Neuronal stem cell (in vitro differentiated cells): Measurements from ENCODE around the gene AFF3.

Experiments
- DNase-seq: peaks from one replicate; pipeline ENCODE4 v3.0.0-alpha.2; 2013; ENCODE audit warnings: low spot score
- H2AFZ ChIP-seq: one replicate; pipeline ENCODE4 v1.6.1; 2013; ENCODE audit warnings: mild to moderate bottlenecking, low read length, inconsistent platforms
- H2AK5ac ChIP-seq: 2 replicates; pipeline ENCODE4 v1.6.1; 2013; ENCODE audit warnings: low read depth, mild to moderate bottlenecking, inconsistent platforms, low read length, moderate library complexity, mixed read lengths
- H2BK120ac ChIP-seq: 2 replicates; pipeline ENCODE4 v1.6.1; 2013; ENCODE audit warnings: low read depth, mild to moderate bottlenecking, inconsistent platforms, low read length, moderate library complexity, mixed read lengths
- H2BK12ac ChIP-seq: one replicate; pipeline ENCODE4 v1.6.1; 2013; ENCODE audit warnings: low read length, inconsistent platforms
- H2BK15ac ChIP-seq: 2 replicates; pipeline ENCODE4 v1.6.1; 2013; ENCODE audit warnings: mild to moderate bottlenecking, low read length, inconsistent platforms, mixed read lengths
- H2BK5ac ChIP-seq: one replicate; pipeline ENCODE4 v1.6.1; 2013; ENCODE audit warnings: inconsistent platforms, mild to moderate bottlenecking, low read length, moderate library complexity
- H3K14ac ChIP-seq: one replicate; pipeline ENCODE4 v1.6.1; 2013; ENCODE audit warnings: low read length, inconsistent platforms
- H3K18ac ChIP-seq: 2 replicates; pipeline ENCODE4 v1.6.1; 2013; ENCODE audit warnings: low read length, inconsistent platforms
- H3K23ac ChIP-seq: 2 replicates; pipeline ENCODE4 v1.6.1; 2013; ENCODE audit warnings: low read depth, mild to moderate bottlenecking, mixed read lengths, low read length, inconsistent platforms; ENCODE audit not compliant: poor library complexity
- H3K27ac ChIP-seq: replicated peaks from 3 replicates; pipeline ENCODE4 v1.5.1; 2013; ENCODE audit warnings: low read length, inconsistent platforms
- H3K27me3 ChIP-seq, 3 experiments: 2 replicates each; pipeline ENCODE4 v1.6.1; 2013; ENCODE audit warnings: low read length in 3 of 3, mild to moderate bottlenecking in 2 of 3, inconsistent platforms in 1 of 3, low read depth in 1 of 3, mixed read lengths in 1 of 3, moderate library complexity in 1 of 3; ENCODE audit not compliant: control insufficient read depth in 3 of 3, insufficient read depth in 3 of 3
- H3K36me3 ChIP-seq, 2 donors: replicated peaks in 1 of 2; 2 replicates each; pipeline ENCODE4 v1.6.1; 2013; ENCODE audit warnings: low read length in 2 of 2; ENCODE audit not compliant: control insufficient read depth in 2 of 2, insufficient read depth in 2 of 2
- H3K4ac ChIP-seq: 2 replicates; pipeline ENCODE4 v1.6.1; 2013; ENCODE audit warnings: inconsistent platforms, mild to moderate bottlenecking, low read length, moderate library complexity
- H3K4me1 ChIP-seq, 2 donors: 1 replicate in 1 of 2; 2 replicates in 1 of 2; pipeline ENCODE4 v1.6.1; 2013; ENCODE audit warnings: low read length in 2 of 2, low read depth in 1 of 2; ENCODE audit not compliant: control insufficient read depth in 2 of 2, insufficient read depth in 1 of 2
- H3K4me2 ChIP-seq: one replicate; pipeline ENCODE4 v1.6.1; 2013; ENCODE audit warnings: mild to moderate bottlenecking, low read length, inconsistent platforms; ENCODE audit not compliant: insufficient read depth, poor library complexity, severe bottlenecking
- H3K4me3 ChIP-seq, 2 donors: 2 replicates each; pipeline ENCODE4 v1.5.1; 2013; ENCODE audit warnings: low read length in 2 of 2, mild to moderate bottlenecking in 2 of 2, inconsistent platforms in 1 of 2, moderate library complexity in 1 of 2
- H3K79me1 ChIP-seq: one replicate; pipeline ENCODE4 v1.6.1; 2013; ENCODE audit warnings: low read depth, mild to moderate bottlenecking, inconsistent platforms, low read length, moderate library complexity
- H3K9ac ChIP-seq: one replicate; pipeline ENCODE4 v1.6.1; 2013; ENCODE audit warnings: mild to moderate bottlenecking, low read depth, low read length, inconsistent platforms; ENCODE audit not compliant: poor library complexity
- H3K9me3 ChIP-seq, 2 donors: replicated peaks in 1 of 2; 2 replicates each; pipeline versions ENCODE3 to v1.6.1; 2013; ENCODE audit warnings: low read length in 2 of 2, mild to moderate bottlenecking in 2 of 2, inconsistent platforms in 1 of 2, low read depth in 1 of 2, mixed read lengths in 1 of 2, moderate library complexity in 1 of 2; ENCODE audit not compliant: control insufficient read depth in 2 of 2, insufficient read depth in 1 of 2
- H4K8ac ChIP-seq: one replicate; pipeline ENCODE4 v1.6.1; 2013; ENCODE audit warnings: low read depth, mild to moderate bottlenecking, inconsistent platforms, low read length, moderate library complexity
- H4K91ac ChIP-seq: one replicate; pipeline ENCODE4 v1.6.1; 2013; ENCODE audit warnings: low read length, low read depth, mild to moderate bottlenecking, inconsistent platforms; ENCODE audit not compliant: poor library complexity
- WGBS, 2 donors: extraction: QIAGEN DNeasy Blood & Tissue Kit; methylation state at CpG; one replicate each; pipeline ENCODE4 v1.1.7; 2013; ENCODE audit warnings: missing lambda C conversion rate in 2 of 2, mixed read lengths in 1 of 2; ENCODE audit not compliant: insufficient read length in 2 of 2, insufficient replicate concordance in 1 of 2; ENCODE audit errors: extremely low coverage in 2 of 2; 5-methylcytosine and 5-hydroxymethylcytosine counted together

AFF3 gene

GRCh38 chr2:99864561-99865553 is 277.5 kb downstream of the AFF3 start:
- Histone ChIP-seq H3K9me3 (peaks cover 0 to 2% of the 10 kb centered on the region in 2 donors), H3K4me3 (no peak overlapping the region), H3K14ac (no peak overlapping the region), H3K4me1 (peaks cover 3 to 10% of the 10 kb centered on the region in 2 donors), H3K18ac (no peak overlapping the region), H4K91ac (no peak overlapping the region), H2BK12ac (no peak overlapping the region), H2BK5ac (no peak overlapping the region), H3K27ac (no peak overlapping the region), H2AK5ac (no peak overlapping the region), H3K9ac (no peak overlapping the region), H4K8ac (no peak overlapping the region), H3K27me3 (no peaks in the 10 kb centered on the region), H3K4ac (no peak overlapping the region), H3K79me1 (no peaks in the 10 kb centered on the region), H2AFZ (no peak overlapping the region), H3K23ac (no peak overlapping the region), H3K36me3 (no peaks in the 10 kb centered on the region), H2BK120ac (no peak overlapping the region), H2BK15ac (no peak overlapping the region), H3K4me2 (no peak overlapping the region)
- no peak for DNase-seq
- no CpG with 5 or more reads among the region's 10 CpGs for WGBS, 2 donors

- H3K4me1 ChIP-seq = peaks cover 3 to 10% of the 10 kb centered on the region in 2 donors
- H2BK120ac ChIP-seq = no peak overlapping the region
- H3K27ac ChIP-seq = no peak overlapping the region
- no peak overlapping the region for H3K14ac ChIP-seq
- no peaks in the 10 kb centered on the region for H3K36me3 ChIP-seq
- H3K9me3 ChIP-seq = peaks cover 0 to 2% of the 10 kb centered on the region in 2 donors
- no peak overlapping the region for H3K9ac ChIP-seq
- H2BK5ac ChIP-seq = no peak overlapping the region
- no peak overlapping the region for H3K23ac ChIP-seq
- no peak overlapping the region for H3K4me3 ChIP-seq
- H2AK5ac ChIP-seq = no peak overlapping the region
- H3K4ac ChIP-seq = no peak overlapping the region
- no peak overlapping the region for H2AFZ ChIP-seq
- no peak overlapping the region for H2BK12ac ChIP-seq
- H3K4me2 ChIP-seq = no peak overlapping the region
- H3K18ac ChIP-seq = no peak overlapping the region
- H3K79me1 ChIP-seq = no peaks in the 10 kb centered on the region
- no peak overlapping the region for H2BK15ac ChIP-seq
- H4K91ac ChIP-seq = no peak overlapping the region
- no peak overlapping the region for H4K8ac ChIP-seq
- no peaks in the 10 kb centered on the region for H3K27me3 ChIP-seq
- no peak for DNase-seq
- WGBS, 2 donors = no CpG with 5 or more reads among the region's 2 CpGs
Measured at GRCh38 chr2:99863903-99864270, 278.5 kb downstream of the AFF3 start.

GRCh38 chr2:99863236-99863902 is 279.0 kb downstream of the AFF3 start:
- no CpG with 5 or more reads among the region's 4 CpGs for WGBS, 2 donors
- no peak overlapping the region for H3K4me2 ChIP-seq

GRCh38 chr2:99862566-99862965 is 279.8 kb downstream of the AFF3 start:
- H3K14ac ChIP-seq = no peak overlapping the region
- WGBS, 2 donors = no CpG with 5 or more reads among the region's 3 CpGs

More at GRCh38 chr2:99863236-99863902, 279.0 kb downstream of the AFF3 start:
- Histone ChIP-seq H2AK5ac (no peak overlapping the region), H3K14ac (no peak overlapping the region), H4K8ac (no peak overlapping the region), H3K18ac (no peak overlapping the region), H3K79me1 (no peaks in the 10 kb centered on the region), H3K27me3 (no peaks in the 10 kb centered on the region), H3K4ac (no peak overlapping the region), H3K9ac (no peak overlapping the region), H4K91ac (no peak overlapping the region), H2BK120ac (no peak overlapping the region), H3K9me3 (peaks cover 0 to 2% of the 10 kb centered on the region in 2 donors), H3K4me3 (no peak overlapping the region), H3K23ac (no peak overlapping the region), H2AFZ (no peak overlapping the region), H3K4me1 (peaks cover 3 to 8% of the 10 kb centered on the region in 2 donors), H2BK5ac (no peak overlapping the region), H2BK12ac (no peak overlapping the region), H3K27ac (no peak overlapping the region), H3K36me3 (no peaks in the 10 kb centered on the region), H2BK15ac (no peak overlapping the region)
- DNase-seq = no peak

More at GRCh38 chr2:99862566-99862965, 279.8 kb downstream of the AFF3 start:
- Histone ChIP-seq H4K8ac (no peak overlapping the region), H2BK5ac (no peak overlapping the region), H3K18ac (no peak overlapping the region), H2AFZ (no peak overlapping the region), H3K4me3 (no peak overlapping the region), H3K23ac (no peak overlapping the region), H2BK15ac (no peak overlapping the region), H4K91ac (no peak overlapping the region), H2BK120ac (no peak overlapping the region), H3K4me1 (peaks cover under 1% of the 10 kb centered on the region in 2 donors), H3K36me3 (no peaks in the 10 kb centered on the region), H2AK5ac (no peak overlapping the region), H3K9me3 (peaks cover 0 to 2% of the 10 kb centered on the region in 2 donors), H3K4me2 (no peak overlapping the region), H3K27ac (no peak overlapping the region), H2BK12ac (no peak overlapping the region), H3K9ac (no peak overlapping the region), H3K79me1 (no peaks in the 10 kb centered on the region), H3K27me3 (no peaks in the 10 kb centered on the region), H3K4ac (no peak overlapping the region)
- no peak for DNase-seq
